H1 (cell line): Measurements from ENCODE around the gene SPRR3. TPM values are rescaled to one million over a fixed set of nuclear protein-coding genes. Genes with fewer than 3 reads are reported as not detected.

Experiments
- CREB1 ChIP-seq: IDR thresholded peaks from 2 replicates; pipeline ENCODE4 v1.6.1; 2012; ENCODE audit warnings: inconsistent platforms
- EZH2 ChIP-seq: fragments of 200-600 bp; sonication (generic); IDR thresholded peaks from 2 replicates; pipeline ENCODE4 v1.7.1; 2012; ENCODE audit warnings: low read depth, mild to moderate bottlenecking, moderate library complexity, low read length, inconsistent platforms; ENCODE audit not compliant: severe bottlenecking
- SIRT6 ChIP-seq: IDR thresholded peaks from one replicate; pipeline ENCODE4 v1.7.1; 2012; ENCODE audit warnings: low read length, inconsistent platforms
- YY1 ChIP-seq: IDR thresholded peaks from 2 replicates; pipeline ENCODE4 v1.6.1; 2011; ENCODE audit warnings: low read depth, mild to moderate bottlenecking, low read length
- polyA plus RNA-seq, 7 experiments: library from polyadenylated mRNA; depleted of rRNA in 3 of 7; stranded (reverse) in 5 of 7; unstranded in 2 of 7; fragments of >200 nt in 5 of 7; fragments of 200-250 nt in 2 of 7; gene quantifications; 1 replicate in 5 of 7; 2 replicates in 1 of 7; 4 replicates in 1 of 7; pipeline versions ENCODE4 v1.2.1 to v1.2.3, GENCODE V29; 2011 to 2013; ENCODE audit warnings: missing spikeins in 2 of 7, mixed read lengths in 2 of 7
- total RNA-seq: library from RNA; stranded (reverse); fragmentation: NEBNext Ultra II Directional; extraction: Animal tissue kit (Norgen Biotek cat#: 25700); gene quantifications from 2 replicates; pipeline ENCODE4 v1.2.1, GENCODE V29; 2021
- TF ChIP-seq, protein P1 (sequence below): IDR thresholded peaks from 2 replicates; pipeline ENCODE4 v1.6.1; 2012; ENCODE audit warnings: low read length, inconsistent platforms

The SPRR3 gene
- total and polyA plus RNA-seq, 2 of the 8 experiments (the other 6 are each of a cell fraction or from before 2014, with no cell fraction given): not detected

DNA sequence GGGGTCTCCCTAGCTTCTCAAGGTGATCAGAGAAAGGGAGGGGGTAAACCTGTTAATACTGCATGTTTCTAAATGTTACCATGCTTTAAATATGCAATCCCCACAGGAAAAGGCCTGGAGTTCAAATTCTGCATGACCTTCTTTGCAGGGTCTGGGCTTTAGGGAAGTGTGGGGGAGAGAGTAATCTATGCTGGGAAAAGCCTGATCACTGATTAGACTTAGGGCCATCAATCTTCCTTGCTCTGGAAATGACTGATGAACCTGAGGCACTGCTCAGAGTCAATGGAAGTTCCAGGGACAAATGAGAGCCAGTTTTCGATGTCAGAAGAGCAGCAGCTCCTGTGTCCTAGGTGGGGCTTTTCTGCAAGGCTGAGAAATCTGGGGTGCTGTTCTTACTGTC is 20.9 kb upstream of the SPRR3 start (continued):
- TF ChIP-seq, protein P1, sequence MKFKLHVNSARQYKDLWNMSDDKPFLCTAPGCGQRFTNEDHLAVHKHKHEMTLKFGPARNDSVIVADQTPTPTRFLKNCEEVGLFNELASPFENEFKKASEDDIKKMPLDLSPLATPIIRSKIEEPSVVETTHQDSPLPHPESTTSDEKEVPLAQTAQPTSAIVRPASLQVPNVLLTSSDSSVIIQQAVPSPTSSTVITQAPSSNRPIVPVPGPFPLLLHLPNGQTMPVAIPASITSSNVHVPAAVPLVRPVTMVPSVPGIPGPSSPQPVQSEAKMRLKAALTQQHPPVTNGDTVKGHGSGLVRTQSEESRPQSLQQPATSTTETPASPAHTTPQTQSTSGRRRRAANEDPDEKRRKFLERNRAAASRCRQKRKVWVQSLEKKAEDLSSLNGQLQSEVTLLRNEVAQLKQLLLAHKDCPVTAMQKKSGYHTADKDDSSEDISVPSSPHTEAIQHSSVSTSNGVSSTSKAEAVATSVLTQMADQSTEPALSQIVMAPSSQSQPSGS: no peak
- no peak for TF ChIP-seq YY1
- no peak for TF ChIP-seq SIRT6
- no peak for TF ChIP-seq CREB1
- TF ChIP-seq EZH2: no peak
- TF ChIP-seq, all 59 proteins: peak for 0
